Lower lobe of right lung (tissue), 2 donors: Measurements from ENCODE around the gene NBDY. TPM values are rescaled to one million over a fixed set of nuclear protein-coding genes. Genes with fewer than 3 reads are reported as not detected.

Experiments used
- ATAC-seq, 2 donors: fragments of 200-7000 bp; cut with Tn5 transposase; one replicate each; pipeline ENCODE4 v1.9.1; 2020 to 2022; ENCODE audit warnings: mild to moderate bottlenecking in 2 of 2, moderate library complexity in 2 of 2
- DNase-seq: peaks from one replicate; pipeline ENCODE4 v3.0.0-alpha.2; 2020
- H3K27ac ChIP-seq: fragments of 200-600 bp; one replicate; pipeline ENCODE4 v1.8.0; 2022
- H3K27me3 ChIP-seq: fragments of 200-600 bp; one replicate; pipeline ENCODE4 v1.8.0; 2022; ENCODE audit warnings: low read depth
- H3K36me3 ChIP-seq: fragments of 200-600 bp; one replicate; pipeline ENCODE4 v1.8.0; 2022; ENCODE audit warnings: mild to moderate bottlenecking
- H3K4me1 ChIP-seq: fragments of 200-600 bp; one replicate; pipeline ENCODE4 v1.8.0; 2022
- H3K4me3 ChIP-seq: fragments of 200-600 bp; one replicate; pipeline ENCODE4 v1.8.0; 2022; ENCODE audit warnings: mild to moderate bottlenecking
- H3K9me3 ChIP-seq: fragments of 200-600 bp; one replicate; pipeline ENCODE4 v1.8.0; 2022
- CTCF ChIP-seq: fragments of 200-600 bp; IDR thresholded peaks from one replicate; pipeline ENCODE4 v1.8.0; 2022; ENCODE audit warnings: antibody characterized with exemption, mild to moderate bottlenecking
- intact Hi-C: fragments of 100-400 bp; cut with DNase I; formaldehyde crosslinking; loops from one replicate; pipeline ENCODE4 v1.11.0; 2022
- total RNA-seq: library from RNA; stranded (reverse); fragmentation: NEBNext Ultra II Directional; extraction: Animal tissue kit (Norgen Biotek cat#: 25700); gene quantifications from one replicate; pipeline ENCODE4 v1.2.1, GENCODE V29; 2021
- donor health status: DM: no; HTN: yes; CAD: no; lungs with severe emphysema.

Gene NBDY
- total RNA-seq, 1 donor from 2014 or later: 37.5 TPM

- no peaks in the 10 kb centered on the region for H3K4me1 ChIP-seq
- no peaks in the 10 kb centered on the region for H3K27me3 ChIP-seq
- H3K27ac ChIP-seq: no peak overlapping the region
- intact Hi-C loops: no loop called here
- TF ChIP-seq CTCF: no peak
- H3K4me3 ChIP-seq: no peak overlapping the region
- DNase-seq (no peak), ATAC-seq (no peak)
- no peaks in the 10 kb centered on the region for H3K9me3 ChIP-seq
- no peaks in the 10 kb centered on the region for H3K36me3 ChIP-seq
Observed at GRCh38 chrX:56782352-56782751, 53.3 kb downstream of the NBDY start.

- no peak for ATAC-seq
- no peak for TF ChIP-seq CTCF
- H3K4me1 ChIP-seq: no peaks in the 10 kb centered on the region
- no peak overlapping the region for H3K4me3 ChIP-seq
- no peaks in the 10 kb centered on the region for H3K27me3 ChIP-seq
- H3K27ac ChIP-seq: no peak overlapping the region
- H3K9me3 ChIP-seq: no peaks in the 10 kb centered on the region
- no peak for DNase-seq
- no peaks in the 10 kb centered on the region for H3K36me3 ChIP-seq
- intact Hi-C loops: no loop called here
Observed at GRCh38 chrX:56782791-56783449, 53.9 kb downstream of the NBDY start.

- Histone ChIP-seq H3K27me3 (no peaks in the 10 kb centered on the region), H3K4me3 (no peak overlapping the region), H3K9me3 (no peaks in the 10 kb centered on the region), H3K27ac (no peak overlapping the region), H3K36me3 (no peaks in the 10 kb centered on the region), H3K4me1 (no peaks in the 10 kb centered on the region)
- no peak for TF ChIP-seq CTCF
- ATAC-seq: peak in 1 of 2 donors; percentile 26
- intact Hi-C loops: no loop called here
- DNase-seq: no peak
Observed at GRCh38 chrX:56783450-56783831, 54.4 kb downstream of the NBDY start.

GRCh38 chrX:56783996-56784620 is 55.1 kb downstream of the NBDY start:
- intact Hi-C loops: no loop called here
- no peaks in the 10 kb centered on the region for H3K36me3 ChIP-seq
- ATAC-seq (no peak), DNase-seq (no peak)
- no peak overlapping the region for H3K27ac ChIP-seq
- H3K4me3 ChIP-seq: no peak overlapping the region
- TF ChIP-seq CTCF: no peak
- H3K27me3 ChIP-seq: no peaks in the 10 kb centered on the region
- no peaks in the 10 kb centered on the region for H3K4me1 ChIP-seq
- H3K9me3 ChIP-seq: no peaks in the 10 kb centered on the region

- Histone ChIP-seq H3K9me3 (no peaks in the 10 kb centered on the region), H3K27ac (no peak overlapping the region), H3K4me1 (no peaks in the 10 kb centered on the region), H3K36me3 (no peaks in the 10 kb centered on the region), H3K4me3 (no peak overlapping the region), H3K27me3 (no peaks in the 10 kb centered on the region)
- DNase-seq (no peak), ATAC-seq (no peak)
- TF ChIP-seq CTCF: no peak
- intact Hi-C loops: no loop called here
Observed at GRCh38 chrX:56784666-56785065, 55.6 kb downstream of the NBDY start.
